Lower leg skin (tissue), 4 donors: ENCODE measurements around the gene ATPAF1. TPM values are rescaled to one million over a fixed set of nuclear protein-coding genes. Genes with fewer than 3 reads are reported as not detected.

Experiments used
- DNase-seq, 2 donors: peaks; one replicate each; pipeline ENCODE4 v3.0.0-alpha.2; 2019; ENCODE audit warnings: low spot score in 2 of 2
- H3K4me3 ChIP-seq: fragments of 200-600 bp; sonication (generic); 2 replicates; pipeline ENCODE4 v1.5.1; 2017; ENCODE audit warnings: mild to moderate bottlenecking, low read depth; ENCODE audit not compliant: poor library complexity, severe bottlenecking
- POLR2A ChIP-seq, 2 donors: fragments of 450-650 bp; IDR thresholded peaks; one replicate each; pipeline ENCODE4 v1.6.1; 2016 to 2017; ENCODE audit warnings: antibody characterized with exemption in 2 of 2, mild to moderate bottlenecking in 1 of 2, moderate library complexity in 1 of 2
- WGBS, 2 donors: methylation state at CpG; one replicate each; pipeline ENCODE4 v1.1.5; 2018; 5-methylcytosine and 5-hydroxymethylcytosine counted together
- intact Hi-C: fragments of 100-400 bp; cut with DNase I; formaldehyde crosslinking; loops from one replicate; pipeline ENCODE4 v1.15.0; 2023; ENCODE audit warnings: low total_unique reads
- total RNA-seq, 4 donors: library from RNA; depleted of rRNA; stranded (reverse); fragments of >200 nt; gene quantifications; one replicate each; pipeline ENCODE4 v1.1.0, GENCODE V29; 2016
- TF ChIP-seq, protein P1 (sequence below), 3 donors: fragments of 450-650 bp; IDR thresholded peaks; one replicate each; pipeline ENCODE4 v1.5.1; 2016; ENCODE audit warnings: antibody characterized with exemption in 3 of 3, mild to moderate bottlenecking in 3 of 3, moderate library complexity in 2 of 3

The ATPAF1 gene
- total RNA-seq, 4 donors from 2014 or later: 20.4 to 33.7 (median 29.9) TPM

DNA sequence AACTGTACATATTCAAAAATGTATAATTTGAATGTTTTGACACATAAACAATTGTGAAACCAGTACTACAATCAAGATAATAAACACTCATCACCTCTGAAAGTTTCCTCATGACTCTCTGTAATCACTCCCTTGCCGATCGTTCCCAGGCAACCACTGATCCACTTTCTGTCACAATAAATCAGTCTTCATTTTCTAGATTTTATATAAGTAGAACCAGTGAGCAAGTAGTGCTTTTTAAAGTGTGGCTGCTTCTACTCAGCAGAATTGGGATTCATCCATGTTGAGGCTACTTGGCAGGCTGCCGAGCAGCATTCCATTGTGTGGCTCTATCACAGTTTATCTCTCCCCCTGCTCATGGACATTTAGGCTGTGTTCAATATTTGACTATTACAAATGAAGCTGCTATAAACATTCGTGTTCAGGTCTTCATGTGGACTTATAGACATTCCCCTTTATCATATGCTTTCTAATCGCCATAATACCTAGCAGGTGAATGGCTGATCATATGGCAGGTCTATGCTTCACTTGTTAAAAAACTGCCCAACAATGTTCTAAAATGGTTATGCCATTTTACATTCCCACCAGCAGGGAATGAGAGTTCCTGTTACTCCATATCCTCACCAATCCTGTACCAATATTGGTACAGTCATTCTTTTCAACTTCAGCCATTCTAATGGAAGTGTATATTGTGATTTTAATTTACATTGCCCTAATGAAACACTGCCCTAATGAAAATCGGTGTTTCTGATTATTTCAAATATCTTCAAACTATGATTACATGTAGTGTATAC, 24.0 kb upstream of the ATPAF1 start:
- 74 to 76% methylated on average over 6 of the region's 6 CpGs for WGBS, 2 donors
- intact Hi-C loops: no loop called here
- no peak for DNase-seq
- TF ChIP-seq, protein P1, sequence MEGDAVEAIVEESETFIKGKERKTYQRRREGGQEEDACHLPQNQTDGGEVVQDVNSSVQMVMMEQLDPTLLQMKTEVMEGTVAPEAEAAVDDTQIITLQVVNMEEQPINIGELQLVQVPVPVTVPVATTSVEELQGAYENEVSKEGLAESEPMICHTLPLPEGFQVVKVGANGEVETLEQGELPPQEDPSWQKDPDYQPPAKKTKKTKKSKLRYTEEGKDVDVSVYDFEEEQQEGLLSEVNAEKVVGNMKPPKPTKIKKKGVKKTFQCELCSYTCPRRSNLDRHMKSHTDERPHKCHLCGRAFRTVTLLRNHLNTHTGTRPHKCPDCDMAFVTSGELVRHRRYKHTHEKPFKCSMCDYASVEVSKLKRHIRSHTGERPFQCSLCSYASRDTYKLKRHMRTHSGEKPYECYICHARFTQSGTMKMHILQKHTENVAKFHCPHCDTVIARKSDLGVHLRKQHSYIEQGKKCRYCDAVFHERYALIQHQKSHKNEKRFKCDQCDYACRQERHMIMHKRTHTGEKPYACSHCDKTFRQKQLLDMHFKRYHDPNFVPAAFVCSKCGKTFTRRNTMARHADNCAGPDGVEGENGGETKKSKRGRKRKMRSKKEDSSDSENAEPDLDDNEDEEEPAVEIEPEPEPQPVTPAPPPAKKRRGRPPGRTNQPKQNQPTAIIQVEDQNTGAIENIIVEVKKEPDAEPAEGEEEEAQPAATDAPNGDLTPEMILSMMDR (IDR thresholded peaks at IDR 0.05): no peak
- TF ChIP-seq POLR2A (IDR thresholded peaks at IDR 0.05): no peak
- H3K4me3 ChIP-seq: no peak overlapping the region

DNA sequence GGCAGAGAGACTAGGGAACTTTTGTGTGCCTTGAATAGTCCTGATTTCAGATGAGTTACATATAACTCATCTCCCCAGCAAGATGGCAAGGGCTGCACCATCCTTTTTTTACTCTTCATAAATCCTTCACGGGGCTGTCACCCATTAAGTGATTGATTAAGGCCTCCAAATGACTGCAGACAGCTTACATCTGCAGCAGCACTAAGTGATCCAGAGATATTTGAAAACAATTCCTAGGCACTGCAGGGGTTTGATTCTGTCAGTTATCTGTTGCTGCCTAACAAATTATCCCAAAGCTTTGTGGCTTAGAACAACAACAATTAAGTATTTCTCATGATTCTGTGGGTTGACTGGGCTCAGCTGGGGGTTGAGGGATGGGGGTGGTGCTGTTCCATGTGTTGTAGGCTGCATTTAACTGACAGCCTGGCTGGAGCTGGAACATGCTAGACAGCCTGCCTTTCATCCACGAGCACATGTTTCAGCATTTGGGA, 22.8 kb upstream of the ATPAF1 start:
- no peak for DNase-seq
- intact Hi-C loops: no loop called here
- H3K4me3 ChIP-seq: no peak overlapping the region
- TF ChIP-seq, protein P1 (IDR thresholded peaks at IDR 0.05): no peak
- 79 to 85% methylated on average over 2 of the region's 2 CpGs for WGBS, 2 donors

DNA sequence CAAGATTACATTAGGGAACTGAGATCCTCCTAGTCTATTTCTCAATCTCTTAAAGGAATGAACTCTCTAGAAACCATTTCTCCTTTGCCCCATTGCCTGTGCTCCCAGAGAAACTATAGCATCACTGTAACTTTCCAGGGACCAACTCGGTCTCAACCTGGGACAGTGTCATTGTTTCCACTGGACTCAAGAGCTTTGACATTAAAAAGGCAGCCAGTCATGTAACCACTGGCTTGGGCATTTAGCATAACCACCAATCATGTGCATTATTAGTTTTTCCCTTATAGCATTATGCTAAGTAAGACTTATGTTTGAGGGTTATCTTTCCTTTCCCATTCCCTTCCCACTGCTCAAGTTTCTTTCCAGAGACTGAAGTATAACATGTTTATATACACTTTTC, 21.7 kb upstream of the ATPAF1 start:
- no peak for TF ChIP-seq POLR2A (IDR thresholded peaks at IDR 0.05)
- TF ChIP-seq, protein P1 (IDR thresholded peaks at IDR 0.05): no peak
- intact Hi-C loops: no loop called here
- DNase-seq: no peak
- no peak overlapping the region for H3K4me3 ChIP-seq
- WGBS, 2 donors: 85 to 89% methylated on average over 1 of the region's 1 CpG

DNA sequence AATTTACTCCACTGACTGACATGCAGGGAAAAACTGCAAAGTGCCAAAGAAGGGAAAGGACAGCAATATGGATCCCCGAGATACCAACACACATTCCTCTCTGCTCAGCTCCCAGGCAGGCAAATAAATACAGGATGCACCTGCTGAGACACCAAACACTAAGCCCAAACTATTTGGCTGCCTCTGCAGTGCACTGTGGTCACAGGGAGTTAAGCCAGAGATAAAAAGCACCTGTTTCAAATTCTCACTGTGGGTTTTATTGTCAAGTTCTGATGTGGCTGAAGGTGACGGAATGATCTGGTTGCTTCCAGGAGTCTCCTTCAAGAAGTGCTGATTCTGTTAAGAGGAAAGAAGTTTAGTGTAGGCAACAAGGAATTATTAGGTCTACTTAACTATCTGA, 21.2 kb upstream of the ATPAF1 start:
- WGBS, 2 donors: 77 to 82% methylated on average over 2 of the region's 2 CpGs

DNA sequence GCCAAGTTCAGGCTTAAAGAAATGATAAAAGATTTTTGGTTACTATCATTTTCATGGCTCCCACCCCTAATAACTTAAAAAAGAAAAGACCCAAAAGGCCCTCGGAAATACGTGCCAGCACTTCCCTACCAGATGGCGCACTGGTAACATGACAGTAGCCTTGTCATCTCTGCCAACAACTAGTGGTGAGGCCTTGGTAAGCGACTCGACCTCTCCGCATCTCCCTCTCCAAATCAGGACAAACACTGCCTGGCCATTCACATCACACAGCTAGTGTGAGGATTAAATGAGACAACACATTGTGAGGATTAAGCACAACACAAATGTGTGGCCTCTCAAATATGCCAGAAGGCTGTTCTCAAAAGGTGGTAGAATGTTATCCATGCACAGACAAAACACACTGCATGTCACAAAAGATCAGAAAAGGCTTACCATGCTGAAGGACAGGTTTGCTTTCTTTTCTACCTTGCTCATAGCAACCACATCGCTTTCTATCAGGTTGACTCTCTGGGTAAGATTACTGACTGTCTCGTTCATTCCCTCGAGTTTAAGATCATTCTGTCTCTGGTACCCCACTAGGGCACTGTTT, 19.9 kb upstream of the ATPAF1 start:
- intact Hi-C loops: no loop called here

More for the DNA sequence above, 21.2 kb upstream of the ATPAF1 start:
- no peak for DNase-seq
- H3K4me3 ChIP-seq: no peak overlapping the region
- TF ChIP-seq, protein P1 (IDR thresholded peaks at IDR 0.05): no peak
- TF ChIP-seq POLR2A (IDR thresholded peaks at IDR 0.05): no peak
- intact Hi-C loops: no loop called here

More for the DNA sequence above, 19.9 kb upstream of the ATPAF1 start:
- TF ChIP-seq, protein P1 (IDR thresholded peaks at IDR 0.05): no peak
- TF ChIP-seq POLR2A (IDR thresholded peaks at IDR 0.05): no peak
- 69 to 72% methylated on average over 9 of the region's 9 CpGs for WGBS, 2 donors
- no peak overlapping the region for H3K4me3 ChIP-seq
- no peak for DNase-seq
